GM12874 (cell line): ENCODE data around the gene UGT1A8.

Experiments used
- TF ChIP-seq, protein P1 (sequence below): IDR thresholded peaks from 2 replicates; pipeline ENCODE4 v1.5.1; 2011; ENCODE audit warnings: low read depth, mild to moderate bottlenecking, control low read depth, low read length, moderate library complexity; ENCODE audit not compliant: insufficient read depth

The UGT1A8 gene

DNA sequence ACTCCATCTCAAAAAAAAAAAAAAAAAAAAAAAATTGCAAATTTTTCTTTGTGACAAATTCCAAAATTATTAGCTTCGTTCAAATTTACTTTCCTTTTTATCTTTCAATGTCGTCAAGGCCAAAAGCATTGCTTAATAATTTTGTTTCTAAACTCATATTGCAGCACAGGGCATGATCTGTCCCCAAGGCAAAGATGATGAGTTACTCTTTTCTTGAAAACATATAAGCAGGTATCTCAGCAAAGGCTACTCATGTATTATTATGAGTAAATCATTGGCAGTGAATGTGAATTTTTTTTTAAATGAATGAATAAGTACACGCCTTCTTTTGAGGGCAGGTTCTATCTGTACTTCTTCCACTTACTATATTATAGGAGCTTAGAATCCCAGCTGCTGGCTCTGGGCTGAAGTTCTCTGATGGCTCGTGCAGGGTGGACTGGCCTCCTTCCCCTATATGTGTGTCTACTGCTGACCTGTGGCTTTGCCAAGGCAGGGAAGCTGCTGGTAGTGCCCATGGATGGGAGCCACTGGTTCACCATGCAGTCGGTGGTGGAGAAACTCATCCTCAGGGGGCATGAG, 64.2 kb downstream of the UGT1A8 start, which contains the start of gene UGT1A7:
Gene UGT1A7 (plus strand): TSS at position 381 of the 579 bp plus-strand sequence. CDS start 37 bp downstream, at position 418.
- TF ChIP-seq, protein P1, sequence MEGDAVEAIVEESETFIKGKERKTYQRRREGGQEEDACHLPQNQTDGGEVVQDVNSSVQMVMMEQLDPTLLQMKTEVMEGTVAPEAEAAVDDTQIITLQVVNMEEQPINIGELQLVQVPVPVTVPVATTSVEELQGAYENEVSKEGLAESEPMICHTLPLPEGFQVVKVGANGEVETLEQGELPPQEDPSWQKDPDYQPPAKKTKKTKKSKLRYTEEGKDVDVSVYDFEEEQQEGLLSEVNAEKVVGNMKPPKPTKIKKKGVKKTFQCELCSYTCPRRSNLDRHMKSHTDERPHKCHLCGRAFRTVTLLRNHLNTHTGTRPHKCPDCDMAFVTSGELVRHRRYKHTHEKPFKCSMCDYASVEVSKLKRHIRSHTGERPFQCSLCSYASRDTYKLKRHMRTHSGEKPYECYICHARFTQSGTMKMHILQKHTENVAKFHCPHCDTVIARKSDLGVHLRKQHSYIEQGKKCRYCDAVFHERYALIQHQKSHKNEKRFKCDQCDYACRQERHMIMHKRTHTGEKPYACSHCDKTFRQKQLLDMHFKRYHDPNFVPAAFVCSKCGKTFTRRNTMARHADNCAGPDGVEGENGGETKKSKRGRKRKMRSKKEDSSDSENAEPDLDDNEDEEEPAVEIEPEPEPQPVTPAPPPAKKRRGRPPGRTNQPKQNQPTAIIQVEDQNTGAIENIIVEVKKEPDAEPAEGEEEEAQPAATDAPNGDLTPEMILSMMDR: no peak

DNA sequence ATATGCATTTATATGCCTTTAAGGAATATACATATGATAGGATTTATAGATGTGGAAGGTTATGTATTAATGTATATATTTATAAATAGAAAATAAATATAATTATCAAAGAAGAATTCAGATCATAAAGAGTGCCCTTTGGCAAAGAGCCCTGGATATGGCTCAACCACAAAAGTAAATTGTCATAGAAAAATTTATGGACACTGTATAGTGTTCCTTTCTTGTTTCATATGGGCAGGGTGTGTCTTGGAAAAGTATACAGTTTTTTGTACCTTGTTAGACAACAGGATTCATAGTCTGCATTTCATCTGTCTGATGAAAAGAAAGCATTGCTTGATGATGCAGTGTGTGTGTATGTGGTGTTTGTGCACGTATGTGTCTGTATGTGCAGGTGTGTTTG, 67.2 kb downstream of the UGT1A8 start:
- TF ChIP-seq, protein P1: no peak

DNA sequence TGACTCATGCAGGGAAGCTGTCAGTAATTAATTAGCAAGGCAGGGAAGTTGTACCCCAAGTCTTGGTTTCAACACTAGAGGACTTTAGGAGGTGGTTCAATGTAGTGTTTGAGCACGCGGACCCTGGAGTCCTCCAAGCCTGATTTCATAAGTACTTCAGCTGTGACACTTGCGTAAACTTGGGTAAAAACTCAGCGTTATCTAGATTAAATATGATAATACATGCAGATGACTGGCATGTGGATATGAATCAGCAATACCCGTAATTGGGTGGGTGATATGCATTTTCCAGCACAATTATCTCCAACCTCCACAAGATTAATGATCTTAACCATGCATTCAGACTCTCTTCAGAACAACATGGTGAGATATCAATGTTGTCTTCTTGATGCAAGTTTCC, 69.5 kb downstream of the UGT1A8 start:
- TF ChIP-seq, protein P1: no peak

DNA sequence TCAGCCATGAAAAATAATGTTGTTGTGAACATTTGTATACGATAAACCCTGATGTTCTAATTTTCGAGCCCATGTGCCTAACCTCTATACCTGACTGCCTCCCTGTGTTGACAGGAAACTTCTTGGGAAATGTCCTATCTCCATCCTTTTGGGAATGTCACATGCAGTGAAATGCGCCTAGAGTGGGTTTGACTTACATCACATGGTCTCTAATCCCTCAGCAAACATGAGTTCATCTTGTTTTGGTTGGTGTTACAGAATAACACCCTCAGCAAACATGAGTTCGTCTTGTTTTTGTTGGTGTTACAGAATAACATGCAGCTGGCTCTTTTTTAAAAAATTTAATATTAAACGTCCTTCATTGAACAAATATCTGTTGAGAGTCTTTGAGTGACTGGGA, 70.9 kb downstream of the UGT1A8 start:
- TF ChIP-seq, protein P1: no peak

DNA sequence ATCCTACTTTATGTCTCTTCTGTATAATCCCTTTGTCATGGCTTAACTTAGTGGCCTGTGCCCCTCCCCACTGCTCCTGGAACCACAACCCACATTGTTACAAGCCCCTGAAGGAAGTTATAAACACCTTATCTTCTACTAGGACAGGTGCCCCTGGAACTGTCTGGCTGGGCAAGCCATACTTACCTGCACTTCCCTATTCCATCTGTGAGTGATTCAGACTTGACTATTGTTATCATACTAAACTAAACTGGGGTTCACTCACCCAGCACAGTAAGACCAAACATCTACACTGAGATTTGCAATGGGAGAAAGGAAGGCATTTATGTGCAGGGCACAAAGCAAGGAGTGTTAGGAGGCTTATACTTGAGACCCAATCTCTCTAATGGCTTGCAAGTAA, 71.6 kb downstream of the UGT1A8 start:
- TF ChIP-seq, protein P1: no peak

DNA sequence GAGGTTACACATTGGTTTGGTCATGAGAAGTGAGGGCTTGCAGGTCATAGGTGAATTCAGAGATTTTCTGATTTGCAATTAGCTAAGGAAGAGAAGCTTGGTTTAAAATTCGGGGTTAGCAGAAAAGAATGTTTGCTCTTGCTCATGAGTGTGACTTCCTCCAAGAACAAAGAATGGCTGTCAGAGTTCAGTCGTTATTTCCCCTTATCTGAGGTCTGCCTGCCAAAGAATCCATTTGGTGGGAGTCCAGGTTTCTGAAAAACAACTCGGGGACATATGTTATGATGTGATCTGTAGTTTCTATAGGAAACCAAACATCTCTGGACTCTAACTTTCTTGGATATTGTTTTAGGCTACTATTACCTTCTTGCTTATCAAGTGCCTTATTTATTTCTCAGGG, 72.1 kb downstream of the UGT1A8 start:
- TF ChIP-seq, protein P1: no peak

DNA sequence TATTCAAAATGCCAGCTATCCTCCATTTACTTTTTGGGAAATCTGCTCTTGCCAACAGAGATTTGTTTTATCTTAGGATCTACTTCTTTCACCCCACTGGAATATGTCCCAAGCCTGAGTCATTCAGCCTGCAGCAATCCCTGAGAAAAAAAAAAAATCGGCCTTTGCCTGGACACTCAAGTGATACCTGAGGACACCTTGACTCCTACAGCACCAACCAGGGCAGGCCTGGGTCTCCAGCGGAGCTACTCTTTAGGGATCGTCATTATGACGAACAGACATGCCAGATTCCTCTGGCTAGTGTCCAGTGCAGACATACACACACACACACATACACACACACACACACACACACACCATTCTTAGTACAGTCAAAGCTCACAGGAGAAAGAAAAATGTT, 73.0 kb downstream of the UGT1A8 start:
- TF ChIP-seq, protein P1: no peak
